ENCODE measurements around the gene TMEM132D. TPM values are rescaled to one million over a fixed set of nuclear protein-coding genes. Genes with fewer than 3 reads are reported as not detected.

The TMEM132D gene
- total RNA-seq, 1 donor from 2014 or later, result not detected

DNA sequence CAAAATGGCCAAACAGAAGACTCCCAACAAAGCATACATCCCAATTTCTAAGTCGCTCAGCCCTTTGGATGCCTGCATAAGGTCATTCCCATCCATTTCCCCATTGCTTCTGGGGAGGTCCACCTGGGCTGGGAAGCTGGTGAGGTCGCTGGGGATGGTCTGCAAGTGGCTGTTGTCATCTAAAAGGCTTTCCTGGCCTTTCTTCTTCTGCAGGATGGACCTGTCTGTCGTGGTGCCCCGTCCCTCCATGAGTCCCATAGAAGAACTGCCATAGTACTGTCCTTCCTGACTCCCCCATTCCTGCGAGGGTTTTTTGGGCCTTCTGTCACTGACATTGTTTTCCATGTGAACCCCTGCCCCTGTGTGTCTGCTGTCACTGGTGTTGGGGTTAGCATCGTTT, 829.4 kb downstream of the TMEM132D start:
- Mint-ChIP-seq H3K27me3 (ENCODE audit: low read depth, unreplicated experiment) (no peaks in the 10 kb centered on the region), H3K36me3 (ENCODE audit: low read depth, unreplicated experiment) (no peaks in the 10 kb centered on the region), H3K9me3 (ENCODE audit: unreplicated experiment) (peaks cover 21% of the 10 kb centered on the region), H3K4me3 (ENCODE audit: unreplicated experiment) (no peak overlapping the region), H3K27ac (ENCODE audit: unreplicated experiment) (no peak overlapping the region), H3K4me1 (ENCODE audit: low read depth, unreplicated experiment) (no peaks in the 10 kb centered on the region)
- Histone ChIP-seq H3K4me1 (ENCODE audit: insufficient read depth, low read length) (no peaks in the 10 kb centered on the region), H2AFZ (ENCODE audit: low read depth, low read length) (no peak overlapping the region), H3K9me3 (ENCODE audit: insufficient read depth, low read depth, low read length) (no peaks in the 10 kb centered on the region), H3K27ac (ENCODE audit: low read depth, low read length) (no peak overlapping the region), H3K9ac (ENCODE audit: low read length) (no peak overlapping the region), H3K4me2 (ENCODE audit: low read length) (no peak overlapping the region), H3K79me2 (ENCODE audit: insufficient read depth, low read length) (no peaks in the 10 kb centered on the region), H3K4me3 (ENCODE audit: insufficient read depth, low read depth, low read length) (no peak overlapping the region), H3K36me3 (ENCODE audit: insufficient read depth, low read length) (no peaks in the 10 kb centered on the region), H3K27me3 (ENCODE audit: insufficient read depth, low read length) (no peaks in the 10 kb centered on the region), H4K20me1 (ENCODE audit: insufficient read depth, low read length) (no peaks in the 10 kb centered on the region)
- no peak for TF ChIP-seq EZH2 (IDR thresholded peaks at IDR 0.05; ENCODE audit: insufficient read depth, low read length)
- TF ChIP-seq, protein P1, sequence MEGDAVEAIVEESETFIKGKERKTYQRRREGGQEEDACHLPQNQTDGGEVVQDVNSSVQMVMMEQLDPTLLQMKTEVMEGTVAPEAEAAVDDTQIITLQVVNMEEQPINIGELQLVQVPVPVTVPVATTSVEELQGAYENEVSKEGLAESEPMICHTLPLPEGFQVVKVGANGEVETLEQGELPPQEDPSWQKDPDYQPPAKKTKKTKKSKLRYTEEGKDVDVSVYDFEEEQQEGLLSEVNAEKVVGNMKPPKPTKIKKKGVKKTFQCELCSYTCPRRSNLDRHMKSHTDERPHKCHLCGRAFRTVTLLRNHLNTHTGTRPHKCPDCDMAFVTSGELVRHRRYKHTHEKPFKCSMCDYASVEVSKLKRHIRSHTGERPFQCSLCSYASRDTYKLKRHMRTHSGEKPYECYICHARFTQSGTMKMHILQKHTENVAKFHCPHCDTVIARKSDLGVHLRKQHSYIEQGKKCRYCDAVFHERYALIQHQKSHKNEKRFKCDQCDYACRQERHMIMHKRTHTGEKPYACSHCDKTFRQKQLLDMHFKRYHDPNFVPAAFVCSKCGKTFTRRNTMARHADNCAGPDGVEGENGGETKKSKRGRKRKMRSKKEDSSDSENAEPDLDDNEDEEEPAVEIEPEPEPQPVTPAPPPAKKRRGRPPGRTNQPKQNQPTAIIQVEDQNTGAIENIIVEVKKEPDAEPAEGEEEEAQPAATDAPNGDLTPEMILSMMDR (IDR thresholded peaks at IDR 0.05; ENCODE audit: insufficient read depth, low read depth, low read length), result no peak
- DNase-seq (ENCODE audit: low read depth) (no peak), FAIRE-seq (no peak)

DNA sequence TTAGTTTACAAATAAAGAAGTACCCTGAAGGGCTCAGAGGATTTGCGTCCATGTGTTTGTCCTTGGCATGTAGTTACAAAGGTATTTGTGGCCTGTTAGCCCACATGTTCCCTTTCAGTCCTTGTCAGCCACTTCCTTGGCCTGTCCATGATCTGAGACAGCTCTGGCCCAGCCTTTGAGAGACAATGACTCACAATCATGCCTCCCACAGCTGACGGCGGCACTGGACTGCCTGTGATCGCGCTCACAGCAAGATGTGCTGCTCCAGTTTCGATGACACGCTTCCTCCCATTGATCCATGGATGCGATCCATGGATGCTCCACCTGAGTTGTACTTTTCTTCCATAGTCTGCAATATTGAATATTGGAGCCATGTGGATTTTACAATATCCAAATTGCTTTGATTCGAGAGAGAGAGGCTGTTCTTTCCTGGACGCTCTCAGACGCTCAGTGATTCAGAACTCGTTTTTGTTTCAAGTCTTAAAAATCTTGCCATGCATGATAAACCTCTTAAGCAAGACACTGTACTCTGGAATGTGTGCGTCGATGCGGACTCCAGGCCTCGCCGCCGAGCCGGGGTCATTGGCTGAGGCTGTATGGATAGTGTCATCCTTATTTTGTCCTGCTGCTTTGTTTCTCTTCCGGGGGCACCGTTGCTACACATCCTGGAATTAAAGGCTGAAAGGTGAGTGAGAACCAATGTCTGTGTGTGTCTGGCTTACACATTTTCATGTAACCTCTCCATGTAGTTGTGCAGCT, 830.5 kb downstream of the TMEM132D start:
- Histone ChIP-seq H3K4me3 (ENCODE audit: insufficient read depth, low read depth, low read length) (no peak overlapping the region), H3K4me1 (ENCODE audit: insufficient read depth, low read length) (no peaks in the 10 kb centered on the region), H3K27me3 (ENCODE audit: insufficient read depth, low read length) (no peaks in the 10 kb centered on the region), H3K79me2 (ENCODE audit: insufficient read depth, low read length) (no peaks in the 10 kb centered on the region), H2AFZ (ENCODE audit: low read depth, low read length) (no peak overlapping the region), H3K9me3 (ENCODE audit: insufficient read depth, low read depth, low read length) (no peaks in the 10 kb centered on the region), H3K27ac (ENCODE audit: low read depth, low read length) (no peak overlapping the region), H3K36me3 (ENCODE audit: insufficient read depth, low read length) (no peaks in the 10 kb centered on the region), H3K4me2 (ENCODE audit: low read length) (no peak overlapping the region), H4K20me1 (ENCODE audit: insufficient read depth, low read length) (no peaks in the 10 kb centered on the region), H3K9ac (ENCODE audit: low read length) (no peak overlapping the region)
- Mint-ChIP-seq H3K4me1 (ENCODE audit: low read depth, unreplicated experiment) (no peaks in the 10 kb centered on the region), H3K36me3 (ENCODE audit: low read depth, unreplicated experiment) (no peaks in the 10 kb centered on the region), H3K9me3 (ENCODE audit: unreplicated experiment) (peaks cover 25% of the 10 kb centered on the region), H3K27me3 (ENCODE audit: low read depth, unreplicated experiment) (no peaks in the 10 kb centered on the region), H3K27ac (ENCODE audit: unreplicated experiment) (no peak overlapping the region), H3K4me3 (ENCODE audit: unreplicated experiment) (no peak overlapping the region)
- FAIRE-seq (no peak), DNase-seq (ENCODE audit: low read depth) (no peak)
- TF ChIP-seq, protein P1 (IDR thresholded peaks at IDR 0.05; ENCODE audit: insufficient read depth, low read depth, low read length), result no peak
- TF ChIP-seq EZH2 (IDR thresholded peaks at IDR 0.05; ENCODE audit: insufficient read depth, low read length), result no peak

DNA sequence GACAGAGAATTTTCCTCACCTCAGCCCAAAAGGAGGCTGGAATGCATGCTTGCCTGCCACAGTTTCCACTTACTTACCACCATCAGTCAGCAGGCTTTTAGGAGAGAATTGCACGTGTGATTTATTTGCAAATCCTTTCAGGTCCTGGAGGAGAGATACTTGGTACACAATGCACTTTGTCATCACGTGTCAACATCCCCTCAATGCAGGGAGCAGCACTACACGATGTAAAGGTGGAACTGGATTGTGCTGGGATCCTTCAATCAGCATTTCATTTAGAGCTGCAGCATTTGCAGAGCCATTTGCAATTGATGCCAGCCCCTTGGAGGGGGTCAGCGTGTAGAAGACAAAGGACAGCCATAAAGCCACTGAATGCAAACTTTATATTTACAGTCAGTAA, 832.5 kb downstream of the TMEM132D start:
- Histone ChIP-seq H3K79me2 (ENCODE audit: insufficient read depth, low read length) (no peaks in the 10 kb centered on the region), H3K4me2 (ENCODE audit: low read length) (no peak overlapping the region), H4K20me1 (ENCODE audit: insufficient read depth, low read length) (no peaks in the 10 kb centered on the region), H3K27ac (ENCODE audit: low read depth, low read length) (no peak overlapping the region), H3K4me1 (ENCODE audit: insufficient read depth, low read length) (peaks cover 5% of the 10 kb centered on the region), H3K36me3 (ENCODE audit: insufficient read depth, low read length) (no peaks in the 10 kb centered on the region), H2AFZ (ENCODE audit: low read depth, low read length) (no peak overlapping the region), H3K9ac (ENCODE audit: low read length) (no peak overlapping the region), H3K27me3 (ENCODE audit: insufficient read depth, low read length) (no peaks in the 10 kb centered on the region), H3K9me3 (ENCODE audit: insufficient read depth, low read depth, low read length) (no peaks in the 10 kb centered on the region), H3K4me3 (ENCODE audit: insufficient read depth, low read depth, low read length) (no peak overlapping the region)
- no peak overlapping the region for H3K4me3 Mint-ChIP-seq (ENCODE audit: unreplicated experiment)
- no peak overlapping the region for H3K27ac Mint-ChIP-seq (ENCODE audit: unreplicated experiment)
- no peaks in the 10 kb centered on the region for H3K27me3 Mint-ChIP-seq (ENCODE audit: low read depth, unreplicated experiment)
- no peaks in the 10 kb centered on the region for H3K4me1 Mint-ChIP-seq (ENCODE audit: low read depth, unreplicated experiment)
- H3K36me3 Mint-ChIP-seq (ENCODE audit: low read depth, unreplicated experiment), result no peaks in the 10 kb centered on the region
- DNase-seq (ENCODE audit: low read depth) (no peak), FAIRE-seq (no peak)
- peaks cover 28% of the 10 kb centered on the region for H3K9me3 Mint-ChIP-seq (ENCODE audit: unreplicated experiment)
- TF ChIP-seq, protein P1 (IDR thresholded peaks at IDR 0.05; ENCODE audit: insufficient read depth, low read depth, low read length), result no peak
- no peak for TF ChIP-seq EZH2 (IDR thresholded peaks at IDR 0.05; ENCODE audit: insufficient read depth, low read length)

All from astrocyte (in vitro differentiated cells and primary cell).